IMR-90 (cell line): Measurements from ENCODE around the gene ZFHX3.

Experiments
- BHLHE40 ChIP-seq: fragments of 150-350 bp; IDR thresholded peaks from 2 replicates; pipeline ENCODE4 v1.6.1; 2016; ENCODE audit warnings: mild to moderate bottlenecking, low read depth, low read length
- POLR2A ChIP-seq: IDR thresholded peaks from 2 replicates; pipeline ENCODE4 v1.6.1; 2012; ENCODE audit warnings: mild to moderate bottlenecking, low read depth, low read length
- TF ChIP-seq, protein P1 (sequence below): fragments of 150-350 bp; IDR thresholded peaks from 2 replicates; pipeline ENCODE4 v1.6.1; 2017; ENCODE audit warnings: mild to moderate bottlenecking, antibody characterized with exemption, low read length, low read depth
- TF ChIP-seq, protein P2 (sequence below): conservative IDR thresholded peaks from 2 replicates; pipeline ENCODE4 v1.5.1; 2012; ENCODE audit warnings: mild to moderate bottlenecking, low read depth, low read length, improper control_type of control experiment

DNA sequence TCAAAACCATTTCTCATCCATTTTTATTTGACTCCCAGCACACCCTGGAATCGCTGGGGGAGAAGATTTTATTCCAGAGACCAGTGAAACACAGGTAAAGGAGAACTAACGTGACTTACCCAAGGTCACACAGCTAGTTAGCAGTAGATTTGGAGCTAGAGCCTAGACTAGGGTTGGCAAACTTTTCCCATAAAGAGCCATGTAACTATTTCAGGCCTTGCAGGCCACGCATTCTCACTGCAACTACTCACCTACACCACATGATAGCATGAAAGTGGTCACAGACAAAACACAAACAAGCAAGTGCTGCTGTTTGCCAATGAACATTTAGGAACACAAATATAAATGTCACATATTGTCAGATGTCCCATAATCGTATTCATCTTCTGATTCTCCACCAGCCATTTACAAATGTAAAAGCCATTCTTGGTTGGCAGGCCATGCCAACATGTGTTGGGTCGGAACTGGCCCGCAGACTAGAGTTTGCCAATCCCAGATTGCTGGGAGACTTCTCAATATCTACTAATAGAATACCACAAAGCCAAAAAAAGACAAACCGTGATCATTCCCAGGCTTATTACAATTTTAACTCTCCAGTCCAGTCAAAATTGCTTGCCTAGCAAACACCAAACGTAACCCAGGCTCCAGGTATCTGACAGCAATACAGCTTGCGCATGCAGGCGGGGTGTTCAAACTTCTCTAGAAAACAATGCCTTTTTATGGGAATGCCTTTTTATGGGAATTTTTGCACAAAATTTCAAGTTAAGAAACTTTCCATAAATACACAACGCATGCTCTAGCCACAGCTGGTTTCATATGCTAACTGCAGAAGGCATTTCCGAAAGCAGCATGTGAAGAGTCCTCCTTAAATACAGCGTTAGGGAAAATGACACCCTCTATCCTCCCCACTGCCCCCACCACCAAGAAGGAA is 20.9 kb downstream of the ZFHX3 start:
- TF ChIP-seq, protein P1, sequence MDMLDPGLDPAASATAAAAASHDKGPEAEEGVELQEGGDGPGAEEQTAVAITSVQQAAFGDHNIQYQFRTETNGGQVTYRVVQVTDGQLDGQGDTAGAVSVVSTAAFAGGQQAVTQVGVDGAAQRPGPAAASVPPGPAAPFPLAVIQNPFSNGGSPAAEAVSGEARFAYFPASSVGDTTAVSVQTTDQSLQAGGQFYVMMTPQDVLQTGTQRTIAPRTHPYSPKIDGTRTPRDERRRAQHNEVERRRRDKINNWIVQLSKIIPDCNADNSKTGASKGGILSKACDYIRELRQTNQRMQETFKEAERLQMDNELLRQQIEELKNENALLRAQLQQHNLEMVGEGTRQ = no peak
- TF ChIP-seq BHLHE40 (no peak), POLR2A (no peak)
- TF ChIP-seq, protein P2, sequence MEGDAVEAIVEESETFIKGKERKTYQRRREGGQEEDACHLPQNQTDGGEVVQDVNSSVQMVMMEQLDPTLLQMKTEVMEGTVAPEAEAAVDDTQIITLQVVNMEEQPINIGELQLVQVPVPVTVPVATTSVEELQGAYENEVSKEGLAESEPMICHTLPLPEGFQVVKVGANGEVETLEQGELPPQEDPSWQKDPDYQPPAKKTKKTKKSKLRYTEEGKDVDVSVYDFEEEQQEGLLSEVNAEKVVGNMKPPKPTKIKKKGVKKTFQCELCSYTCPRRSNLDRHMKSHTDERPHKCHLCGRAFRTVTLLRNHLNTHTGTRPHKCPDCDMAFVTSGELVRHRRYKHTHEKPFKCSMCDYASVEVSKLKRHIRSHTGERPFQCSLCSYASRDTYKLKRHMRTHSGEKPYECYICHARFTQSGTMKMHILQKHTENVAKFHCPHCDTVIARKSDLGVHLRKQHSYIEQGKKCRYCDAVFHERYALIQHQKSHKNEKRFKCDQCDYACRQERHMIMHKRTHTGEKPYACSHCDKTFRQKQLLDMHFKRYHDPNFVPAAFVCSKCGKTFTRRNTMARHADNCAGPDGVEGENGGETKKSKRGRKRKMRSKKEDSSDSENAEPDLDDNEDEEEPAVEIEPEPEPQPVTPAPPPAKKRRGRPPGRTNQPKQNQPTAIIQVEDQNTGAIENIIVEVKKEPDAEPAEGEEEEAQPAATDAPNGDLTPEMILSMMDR = no peak
